GOT3 (cell line): ENCODE measurements around the gene ZNF10.

ENCODE experiments used
- DNase-seq: peaks from one replicate; lab custom pipeline; 2025; ENCODE audit warnings: mixed read lengths; lab: John Stamatoyannopoulos, UW

Gene ZNF10

DNA sequence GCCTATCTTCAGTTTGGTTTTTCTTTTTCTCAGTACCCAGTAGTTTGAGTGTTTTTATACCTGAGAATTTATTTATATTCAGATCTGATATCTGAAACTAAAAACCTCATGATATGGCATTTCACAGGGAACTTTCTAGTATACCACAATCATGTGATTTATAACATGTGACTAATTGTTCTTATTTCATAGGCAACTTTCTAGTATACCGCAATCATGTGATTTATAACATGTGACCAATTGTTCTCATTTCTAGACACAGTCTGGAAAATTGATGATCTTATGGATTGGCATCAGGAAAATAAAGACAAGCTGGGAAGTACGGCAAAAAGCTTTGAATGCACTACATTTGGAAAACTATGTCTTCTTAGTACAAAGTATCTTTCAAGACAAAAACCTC lies 71.5 kb downstream of the ZNF10 start:
- DNase-seq, result no peak

DNA sequence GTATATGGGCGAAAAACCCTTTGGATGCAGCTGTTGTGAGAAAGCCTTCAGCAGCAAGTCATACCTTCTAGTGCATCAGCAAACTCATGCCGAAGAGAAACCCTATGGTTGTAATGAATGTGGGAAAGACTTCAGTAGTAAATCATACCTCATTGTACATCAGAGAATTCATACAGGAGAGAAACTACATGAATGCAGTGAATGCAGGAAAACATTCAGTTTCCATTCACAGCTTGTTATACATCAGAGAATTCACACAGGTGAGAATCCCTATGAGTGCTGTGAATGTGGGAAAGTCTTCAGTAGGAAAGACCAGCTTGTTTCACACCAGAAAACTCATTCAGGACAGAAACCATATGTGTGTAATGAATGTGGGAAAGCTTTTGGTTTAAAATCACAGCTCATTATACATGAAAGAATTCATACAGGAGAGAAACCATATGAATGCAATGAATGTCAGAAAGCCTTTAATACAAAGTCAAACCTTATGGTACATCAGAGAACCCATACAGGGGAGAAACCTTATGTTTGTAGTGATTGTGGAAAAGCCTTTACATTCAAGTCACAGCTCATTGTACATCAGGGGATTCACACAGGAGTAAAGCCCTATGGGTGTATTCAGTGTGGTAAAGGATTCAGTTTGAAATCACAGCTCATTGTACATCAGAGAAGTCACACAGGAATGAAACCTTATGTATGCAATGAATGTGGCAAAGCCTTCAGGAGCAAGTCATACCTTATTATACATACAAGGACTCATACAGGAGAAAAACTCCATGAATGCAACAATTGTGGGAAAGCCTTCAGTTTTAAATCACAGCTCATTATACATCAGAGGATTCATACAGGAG lies 72.3 kb downstream of the ZNF10 start:
- DNase-seq, result no peak

DNA sequence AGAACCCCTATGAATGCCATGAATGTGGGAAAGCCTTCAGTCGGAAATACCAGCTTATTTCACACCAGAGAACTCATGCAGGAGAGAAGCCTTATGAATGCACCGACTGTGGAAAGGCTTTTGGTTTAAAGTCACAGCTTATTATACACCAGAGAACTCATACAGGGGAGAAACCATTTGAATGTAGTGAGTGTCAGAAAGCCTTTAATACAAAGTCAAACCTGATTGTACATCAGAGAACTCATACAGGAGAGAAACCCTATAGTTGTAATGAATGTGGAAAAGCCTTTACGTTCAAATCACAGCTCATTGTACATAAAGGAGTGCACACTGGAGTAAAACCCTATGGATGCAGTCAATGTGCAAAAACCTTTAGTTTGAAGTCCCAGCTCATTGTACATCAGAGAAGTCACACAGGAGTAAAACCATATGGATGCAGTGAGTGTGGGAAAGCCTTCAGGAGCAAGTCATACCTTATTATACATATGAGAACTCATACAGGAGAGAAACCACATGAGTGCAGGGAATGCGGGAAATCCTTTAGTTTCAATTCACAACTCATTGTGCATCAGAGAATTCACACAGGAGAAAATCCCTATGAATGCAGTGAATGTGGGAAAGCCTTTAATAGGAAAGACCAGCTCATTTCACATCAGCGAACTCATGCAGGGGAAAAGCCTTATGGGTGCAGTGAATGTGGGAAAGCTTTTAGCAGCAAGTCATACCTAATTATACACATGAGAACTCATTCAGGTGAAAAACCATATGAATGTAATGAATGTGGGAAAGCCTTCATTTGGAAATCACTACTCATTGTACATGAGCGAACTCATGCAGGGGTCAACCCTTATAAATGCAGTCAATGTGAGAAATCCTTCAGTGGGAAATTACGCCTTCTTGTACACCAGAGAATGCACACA lies 73.2 kb downstream of the ZNF10 start:
- DNase-seq, result no peak

DNA sequence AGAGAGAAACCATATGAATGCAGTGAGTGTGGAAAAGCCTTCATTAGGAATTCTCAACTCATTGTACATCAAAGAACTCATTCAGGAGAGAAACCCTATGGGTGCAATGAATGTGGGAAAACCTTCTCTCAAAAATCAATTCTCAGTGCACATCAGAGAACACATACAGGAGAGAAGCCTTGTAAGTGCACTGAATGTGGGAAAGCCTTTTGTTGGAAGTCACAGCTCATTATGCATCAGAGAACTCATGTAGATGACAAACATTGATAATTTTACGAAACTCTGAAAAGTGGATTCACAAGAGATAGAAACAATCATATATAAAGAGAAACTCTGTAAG lies 73.8 kb downstream of the ZNF10 start:
- no peak for DNase-seq

- no peak for DNase-seq
These were observed 76.0 kb downstream of the ZNF10 start for GRCh38 chr12:133206390-133206789.
